ENCODE results near the gene KITLG.

DNA sequence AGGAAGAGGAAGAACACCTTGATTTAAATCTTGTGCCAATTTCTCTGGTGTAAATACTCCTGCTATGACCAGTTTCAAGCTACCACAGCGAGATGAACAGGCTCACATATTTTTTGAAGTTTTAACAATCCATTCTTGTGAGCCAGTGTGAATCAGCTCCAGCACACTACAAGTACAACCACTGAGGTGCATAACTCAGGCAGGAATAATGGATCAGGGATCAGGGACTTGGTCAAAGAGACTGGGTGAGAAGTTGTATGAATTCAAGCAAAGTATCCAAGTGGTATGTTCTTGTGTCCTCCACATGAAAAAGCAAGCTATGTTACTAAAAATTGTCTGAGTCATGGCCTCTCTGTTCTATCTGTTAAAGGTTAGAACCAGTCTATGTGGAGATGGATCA, 35.2 kb upstream of the KITLG start:
- TF ChIP-seq, protein P1, sequence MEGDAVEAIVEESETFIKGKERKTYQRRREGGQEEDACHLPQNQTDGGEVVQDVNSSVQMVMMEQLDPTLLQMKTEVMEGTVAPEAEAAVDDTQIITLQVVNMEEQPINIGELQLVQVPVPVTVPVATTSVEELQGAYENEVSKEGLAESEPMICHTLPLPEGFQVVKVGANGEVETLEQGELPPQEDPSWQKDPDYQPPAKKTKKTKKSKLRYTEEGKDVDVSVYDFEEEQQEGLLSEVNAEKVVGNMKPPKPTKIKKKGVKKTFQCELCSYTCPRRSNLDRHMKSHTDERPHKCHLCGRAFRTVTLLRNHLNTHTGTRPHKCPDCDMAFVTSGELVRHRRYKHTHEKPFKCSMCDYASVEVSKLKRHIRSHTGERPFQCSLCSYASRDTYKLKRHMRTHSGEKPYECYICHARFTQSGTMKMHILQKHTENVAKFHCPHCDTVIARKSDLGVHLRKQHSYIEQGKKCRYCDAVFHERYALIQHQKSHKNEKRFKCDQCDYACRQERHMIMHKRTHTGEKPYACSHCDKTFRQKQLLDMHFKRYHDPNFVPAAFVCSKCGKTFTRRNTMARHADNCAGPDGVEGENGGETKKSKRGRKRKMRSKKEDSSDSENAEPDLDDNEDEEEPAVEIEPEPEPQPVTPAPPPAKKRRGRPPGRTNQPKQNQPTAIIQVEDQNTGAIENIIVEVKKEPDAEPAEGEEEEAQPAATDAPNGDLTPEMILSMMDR (conservative IDR thresholded peaks at IDR 0.05 in 1 of 2, IDR thresholded peaks at IDR 0.05 in 1 of 2; ENCODE audit: extremely low read depth in 1 of 2, insufficient read depth in 1 of 2, low read depth in 1 of 2, low read length in 2 of 2), result no peak
- TF ChIP-seq EZH2 (IDR thresholded peaks at IDR 0.05; ENCODE audit: borderline replicate concordance, low read length), result no peak

Measured in mammary epithelial cell (primary cell).